Hepatocyte (in vitro differentiated cells): ENCODE data around the gene EEF2KMT. TPM values are rescaled to one million over a fixed set of nuclear protein-coding genes. Genes with fewer than 3 reads are reported as not detected.
"Not testable (repeated sequence)": the region's sequence is repeated elsewhere in the genome, so short reads cannot be mapped to it uniquely, and the experiment has no call there.

Experiments used
- DNase-seq: peaks from one replicate; pipeline ENCODE4 v3.0.0-alpha.2; 2016; ENCODE audit warnings: low spot score
- H2AFZ ChIP-seq: fragments of 200-600 bp; sonication (generic); 2 replicates; pipeline ENCODE4 v1.6.0; 2016; ENCODE audit warnings: antibody characterized with exemption, mild to moderate bottlenecking
- H3K27ac ChIP-seq: fragments of 200-600 bp; sonication (generic); 2 replicates; pipeline ENCODE4 v1.5.1; 2016; ENCODE audit warnings: mild to moderate bottlenecking
- H3K27me3 ChIP-seq: fragments of 200-600 bp; sonication (generic); 2 replicates; pipeline ENCODE4 v1.6.1; 2016
- H3K36me3 ChIP-seq: fragments of 200-600 bp; sonication (generic); replicated peaks from 2 replicates; pipeline ENCODE4 v1.5.1; 2016; ENCODE audit warnings: low read depth; ENCODE audit not compliant: insufficient read depth
- H3K4me1 ChIP-seq: fragments of 200-600 bp; sonication (generic); 2 replicates; pipeline ENCODE4 v1.5.1; 2016; ENCODE audit warnings: mild to moderate bottlenecking, moderate library complexity; ENCODE audit not compliant: insufficient read depth
- H3K4me2 ChIP-seq: fragments of 200-600 bp; sonication (generic); 2 replicates; pipeline ENCODE4 v1.6.0; 2016
- H3K4me3 ChIP-seq: fragments of 200-600 bp; sonication (generic); 2 replicates; pipeline ENCODE4 v1.5.1; 2016; ENCODE audit warnings: mild to moderate bottlenecking
- H3K79me2 ChIP-seq: fragments of 200-600 bp; sonication (generic); 2 replicates; pipeline ENCODE4 v1.6.0; 2017; ENCODE audit warnings: mild to moderate bottlenecking
- H3K9me2 ChIP-seq: fragments of 200-600 bp; sonication (generic); replicated peaks from 2 replicates; pipeline ENCODE4 v1.6.0; 2017; ENCODE audit warnings: mild to moderate bottlenecking; ENCODE audit not compliant: insufficient read depth
- H3K9me3 ChIP-seq: fragments of 200-600 bp; sonication (generic); 2 replicates; pipeline ENCODE4 v1.5.1; 2016; ENCODE audit warnings: low read depth, mild to moderate bottlenecking
- H4K20me1 ChIP-seq: fragments of 200-600 bp; sonication (generic); 2 replicates; pipeline ENCODE4 v1.6.0; 2016; ENCODE audit warnings: mild to moderate bottlenecking; ENCODE audit not compliant: insufficient read depth, poor library complexity, severe bottlenecking
- CTCF ChIP-seq: fragments of 200-600 bp; sonication (generic); IDR thresholded peaks from 2 replicates; pipeline ENCODE4 v1.5.1; 2016; ENCODE audit warnings: antibody characterized with exemption, mild to moderate bottlenecking; ENCODE audit not compliant: poor library complexity
- EZH2 ChIP-seq: fragments of 200-600 bp; sonication (generic); IDR thresholded peaks from 2 replicates; pipeline ENCODE4 v1.6.1; 2016; ENCODE audit warnings: antibody characterized with exemption, mild to moderate bottlenecking, borderline replicate concordance
- EZH2phosphoT487 ChIP-seq: fragments of 200-600 bp; sonication (generic); IDR thresholded peaks from one replicate; pipeline ENCODE4 v1.6.1; 2018; ENCODE audit warnings: antibody characterized with exemption, mild to moderate bottlenecking, low read depth, moderate library complexity; ENCODE audit not compliant: unreplicated experiment, severe bottlenecking
- WGBS: methylation state at CpG from one replicate; pipeline ENCODE4 v1.1.6; 2016; ENCODE audit warnings: low lambda C conversion rate; ENCODE audit errors: missing lambda C conversion rate; 5-methylcytosine and 5-hydroxymethylcytosine counted together
- polyA plus RNA-seq: library from polyadenylated mRNA; unstranded; fragments of >200 nt; fragmentation: Nextera tagmentation; extraction: Ambion mirVana; gene quantifications from 2 replicates; pipeline ENCODE4 v1.2.1, GENCODE V29; 2016
- total RNA-seq: library from RNA; depleted of rRNA; stranded (reverse); fragments of >200 nt; gene quantifications from 2 replicates; pipeline ENCODE4 v1.2.3, GENCODE V29; 2014

EEF2KMT gene
- 5.8 and 16.5 TPM in 2 replicates for total RNA-seq
- polyA plus RNA-seq, result 16.1 and 16.7 TPM in 2 replicates

GRCh38 chr16:5097470-5098220, at the start of gene EEF2KMT:
Gene EEF2KMT, minus strand, starts transcription at chr16:5097795. Its CDS starts 56 bp downstream, at chr16:5097739.
- H2AFZ ChIP-seq, result peak within 1 kb of the TSS; percentile 84

GRCh38 chr16:5144621-5144956, 47.0 kb upstream of the EEF2KMT start:
- H3K4me2 ChIP-seq, H3K79me2 ChIP-seq, H3K36me3 ChIP-seq, H3K9me2 ChIP-seq, H3K4me3 ChIP-seq, DNase-seq, H2AFZ ChIP-seq, H3K4me1 ChIP-seq, H3K27ac ChIP-seq, H3K27me3 ChIP-seq, H4K20me1 ChIP-seq, H3K9me3 ChIP-seq: not testable (repeated sequence)
- WGBS, result 70% methylated on average over 1 of the region's 1 CpG

More at GRCh38 chr16:5097470-5098220, at the start of gene EEF2KMT:
- 3% methylated on average over 20 of the region's 67 CpGs for WGBS
- Histone ChIP-seq H3K4me1 (peaks cover 11% of the 10 kb centered on the region), H3K4me3 (peak within 1 kb of the TSS; percentile 54), H3K4me2 (peak within 1 kb of the TSS; percentile 95), H3K27ac (peak within 1 kb of the TSS; percentile 96)
- DNase-seq, result peak; percentile 99
- not testable (repeated sequence) for H3K9me2 ChIP-seq, H3K79me2 ChIP-seq, H3K36me3 ChIP-seq, H4K20me1 ChIP-seq, H3K27me3 ChIP-seq, H3K9me3 ChIP-seq

GRCh38 chr16:5143761-5144620, 46.4 kb upstream of the EEF2KMT start:
- no peak overlapping the region for H3K4me3 ChIP-seq
- TF ChIP-seq EZH2, result no peak
- TF ChIP-seq EZH2phosphoT487, result no peak
- no peak for TF ChIP-seq CTCF
- H4K20me1 ChIP-seq, result no peaks in the 10 kb centered on the region
- H3K9me3 ChIP-seq, result no peaks in the 10 kb centered on the region
- H3K9me2 ChIP-seq, result no peaks in the 10 kb centered on the region
- no peak overlapping the region for H2AFZ ChIP-seq
- no peak overlapping the region for H3K27ac ChIP-seq
- 82% methylated on average over 7 of the region's 7 CpGs for WGBS
- H3K27me3 ChIP-seq, result no peaks in the 10 kb centered on the region
- DNase-seq, result no peak
- H3K79me2 ChIP-seq, result no peaks in the 10 kb centered on the region
- no peaks in the 10 kb centered on the region for H3K4me1 ChIP-seq
- no peaks in the 10 kb centered on the region for H3K36me3 ChIP-seq
- H3K4me2 ChIP-seq, result no peak overlapping the region

- H3K27me3 ChIP-seq, H3K79me2 ChIP-seq, H3K9me2 ChIP-seq, H3K4me3 ChIP-seq, H3K4me2 ChIP-seq, H3K9me3 ChIP-seq, H4K20me1 ChIP-seq, H3K27ac ChIP-seq, H2AFZ ChIP-seq, DNase-seq, H3K4me1 ChIP-seq, H3K36me3 ChIP-seq: not testable (repeated sequence)
- 65% methylated on average over 7 of the region's 7 CpGs for WGBS
Measured at GRCh38 chr16:5140151-5140550, 42.6 kb upstream of the EEF2KMT start.

- H3K27me3 ChIP-seq, H3K79me2 ChIP-seq, H3K9me2 ChIP-seq, H3K36me3 ChIP-seq, H3K4me2 ChIP-seq, H3K27ac ChIP-seq, H2AFZ ChIP-seq, H3K4me1 ChIP-seq, H3K9me3 ChIP-seq, H4K20me1 ChIP-seq, H3K4me3 ChIP-seq: not testable (repeated sequence)
- peak; percentile 13 for DNase-seq
- 31% methylated on average over 13 of the region's 13 CpGs for WGBS
Measured at GRCh38 chr16:5134739-5135452, 37.3 kb upstream of the EEF2KMT start.

GRCh38 chr16:5132915-5133600, 35.5 kb upstream of the EEF2KMT start:
- not testable (repeated sequence) for H3K9me2 ChIP-seq, H3K27me3 ChIP-seq, H3K9me3 ChIP-seq, H2AFZ ChIP-seq, H3K27ac ChIP-seq, H4K20me1 ChIP-seq, H3K4me3 ChIP-seq, H3K4me2 ChIP-seq, H3K79me2 ChIP-seq, H3K36me3 ChIP-seq, DNase-seq, H3K4me1 ChIP-seq
- 66% methylated on average over 13 of the region's 13 CpGs for WGBS

GRCh38 chr16:5131467-5132004, 33.9 kb upstream of the EEF2KMT start:
- not testable (repeated sequence) for H3K27me3 ChIP-seq, H2AFZ ChIP-seq, H3K9me3 ChIP-seq, H3K4me2 ChIP-seq, H3K36me3 ChIP-seq, DNase-seq, H3K4me3 ChIP-seq, H4K20me1 ChIP-seq, H3K4me1 ChIP-seq, H3K27ac ChIP-seq, H3K9me2 ChIP-seq, H3K79me2 ChIP-seq
- WGBS, result 90% methylated on average over 3 of the region's 3 CpGs
